ENCODE data around the gene MBD3L2.

Gene MBD3L2

DNA sequence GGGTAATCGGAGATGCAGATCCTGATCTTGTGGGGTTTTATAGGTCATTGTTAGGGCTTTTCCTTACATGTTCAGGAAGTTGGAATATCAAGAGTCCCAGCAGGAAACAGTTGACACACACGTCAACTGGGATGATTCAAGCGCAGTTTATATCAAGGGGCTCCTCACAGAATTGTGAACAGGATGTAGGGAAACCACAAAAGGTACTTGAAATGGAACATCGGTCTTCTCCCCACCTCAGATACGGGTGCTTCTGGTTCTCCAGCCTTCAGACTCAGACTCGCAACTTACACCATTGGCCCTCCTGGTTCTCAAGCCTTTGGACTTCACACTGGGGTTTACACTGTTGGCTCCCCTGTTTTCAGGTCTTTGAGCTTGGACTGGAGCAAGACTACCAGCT lies 39.9 kb downstream of the MBD3L2 start:
- no peaks in the 10 kb centered on the region for H3K27me3 ChIP-seq (ENCODE audit: low read length)
- peaks cover 18% of the 10 kb centered on the region for H3K9me3 ChIP-seq (ENCODE audit: insufficient read depth, low read length)
- no peak overlapping the region for H3K27ac ChIP-seq (ENCODE audit: low read depth, low read length)
- no peak overlapping the region for H2AFZ ChIP-seq (ENCODE audit: low read depth, low read length, severe bottlenecking)
- H4K20me1 ChIP-seq (ENCODE audit: low read depth, low read length), result no peaks in the 10 kb centered on the region
- H3K9me2 ChIP-seq (replicated peaks; ENCODE audit: insufficient read depth, low read length), result no peaks in the 10 kb centered on the region
- H3F3A ChIP-seq (ENCODE audit: insufficient read depth), result peaks cover 4% of the 10 kb centered on the region; the same call in 1 of the 2 replicates
- peaks cover 13% of the 10 kb centered on the region for H3K36me3 ChIP-seq (ENCODE audit: low read length)
- no peak overlapping the region for H3K4me2 ChIP-seq (ENCODE audit: low read depth, low read length, poor library complexity, severe bottlenecking)
- H3K79me2 ChIP-seq (ENCODE audit: insufficient read depth, low read length), result no peaks in the 10 kb centered on the region
- no peak overlapping the region for H3K9ac ChIP-seq (ENCODE audit: low read length)
- H3K4me3 ChIP-seq (ENCODE audit: insufficient read depth, low read length, poor library complexity, severe bottlenecking), result no peak overlapping the region
- TF ChIP-seq CTCF (IDR thresholded peaks at IDR 0.05; ENCODE audit: insufficient read depth, low read length, poor library complexity, severe bottlenecking) (no peak), EZH2phosphoT487 (conservative IDR thresholded peaks at IDR 0.05; ENCODE audit: low read length) (no peak)

DNA sequence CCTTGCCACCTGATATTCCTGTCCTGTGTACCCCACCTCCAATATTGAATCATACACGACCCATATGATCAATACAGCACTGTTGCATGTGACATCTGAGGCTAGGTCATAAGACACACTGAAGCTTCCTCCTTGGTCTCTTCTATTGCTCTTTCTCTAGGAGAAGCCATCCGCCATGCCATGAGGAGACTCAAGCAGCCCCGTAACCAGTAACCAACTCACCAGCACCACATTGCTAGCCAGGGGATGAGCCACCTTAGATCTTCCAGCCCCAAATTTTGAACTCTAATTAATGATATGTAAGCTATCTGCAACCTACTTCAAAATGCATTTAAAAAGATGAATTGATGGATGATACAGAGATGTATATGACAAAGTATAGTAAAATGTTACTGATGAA lies 49.0 kb downstream of the MBD3L2 start:
- Histone ChIP-seq H3F3A (ENCODE audit: insufficient read depth) (peaks cover 8% of the 10 kb centered on the region; the same call in 1 of the 2 replicates), H3K79me2 (ENCODE audit: insufficient read depth, low read length) (no peaks in the 10 kb centered on the region), H3K9ac (ENCODE audit: low read length) (no peak overlapping the region), H3K4me2 (ENCODE audit: low read depth, low read length, poor library complexity, severe bottlenecking) (peak overlapping the region; percentile 55), H3K9me3 (ENCODE audit: insufficient read depth, low read length) (0 out of 2 replicates have a peak, but pooled peaks cover 5% of the 10 kb centered on the region), H3K36me3 (ENCODE audit: low read length) (no peaks in the 10 kb centered on the region), H4K20me1 (ENCODE audit: low read depth, low read length) (no peaks in the 10 kb centered on the region), H3K4me3 (ENCODE audit: insufficient read depth, low read length, poor library complexity, severe bottlenecking) (no peak overlapping the region), H2AFZ (ENCODE audit: low read depth, low read length, severe bottlenecking) (no peak overlapping the region), H3K9me2 (replicated peaks; ENCODE audit: insufficient read depth, low read length) (no peaks in the 10 kb centered on the region), H3K27me3 (ENCODE audit: low read length) (no peaks in the 10 kb centered on the region), H3K27ac (ENCODE audit: low read depth, low read length) (no peak overlapping the region)
- TF ChIP-seq CTCF (IDR thresholded peaks at IDR 0.05; ENCODE audit: insufficient read depth, low read length, poor library complexity, severe bottlenecking), result no peak
- TF ChIP-seq EZH2phosphoT487 (conservative IDR thresholded peaks at IDR 0.05; ENCODE audit: low read length), result no peak

DNA sequence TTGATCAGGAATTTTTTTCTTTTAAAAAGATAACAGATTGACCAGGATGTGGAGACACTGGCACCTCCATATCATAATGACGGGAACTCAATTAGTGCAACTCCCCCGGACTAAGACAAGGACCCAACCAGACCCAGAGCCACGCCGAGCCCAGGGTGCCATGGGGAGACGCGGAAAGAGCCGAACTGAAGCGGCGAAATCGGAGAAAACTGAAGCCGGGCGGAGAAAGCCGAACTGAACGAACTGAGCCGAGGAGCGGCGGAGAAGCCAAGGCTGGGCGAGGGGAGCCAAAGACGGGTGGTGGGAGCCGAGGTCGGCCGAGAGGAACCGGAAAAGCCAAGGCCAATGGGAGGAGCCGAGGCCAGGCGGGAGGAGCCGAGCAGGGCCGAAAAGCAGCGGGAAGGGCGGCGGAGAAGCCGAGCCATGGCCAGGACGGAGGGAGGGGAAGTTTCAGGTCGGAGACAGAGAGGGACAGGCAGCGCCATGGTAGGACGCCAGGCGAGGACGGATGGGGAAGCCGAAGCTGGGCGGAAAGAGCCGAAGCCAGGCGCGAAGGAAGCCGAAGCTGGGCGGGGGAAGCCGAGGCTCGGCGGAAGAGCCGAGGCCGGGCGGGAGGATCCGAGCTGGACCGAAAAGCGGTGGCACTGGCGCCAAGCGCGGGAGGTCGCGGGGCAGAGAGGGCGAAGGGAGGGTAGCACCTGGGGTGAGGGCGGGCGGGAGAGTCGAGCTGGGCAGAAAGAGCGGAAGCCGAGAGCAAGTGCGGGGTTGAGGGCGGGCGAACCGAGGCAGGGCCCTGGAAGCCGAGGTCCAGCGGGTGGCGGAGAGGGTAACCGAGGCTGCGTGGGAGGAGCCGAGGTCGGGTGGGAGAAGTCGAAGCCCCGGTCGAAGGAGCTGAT lies 49.8 kb downstream of the MBD3L2 start:
- Histone ChIP-seq H3K27me3 (ENCODE audit: low read length) (no peaks in the 10 kb centered on the region), H3K79me2 (ENCODE audit: insufficient read depth, low read length) (no peaks in the 10 kb centered on the region), H2AFZ (ENCODE audit: low read depth, low read length, severe bottlenecking) (peak overlapping the region; percentile 82), H3K27ac (ENCODE audit: low read depth, low read length) (peak overlapping the region; percentile 39; the same call in 1 of the 2 replicates), H3K4me3 (ENCODE audit: insufficient read depth, low read length, poor library complexity, severe bottlenecking) (peak overlapping the region; percentile 48), H3K9me3 (ENCODE audit: insufficient read depth, low read length) (0 out of 2 replicates have a peak, but pooled peaks cover 5% of the 10 kb centered on the region), H3K36me3 (ENCODE audit: low read length) (no peaks in the 10 kb centered on the region), H4K20me1 (ENCODE audit: low read depth, low read length) (no peaks in the 10 kb centered on the region), H3K9ac (ENCODE audit: low read length) (peak overlapping the region; percentile 61), H3F3A (ENCODE audit: insufficient read depth) (peaks cover 8% of the 10 kb centered on the region; the same call in 1 of the 2 replicates), H3K9me2 (replicated peaks; ENCODE audit: insufficient read depth, low read length) (no peaks in the 10 kb centered on the region), H3K4me2 (ENCODE audit: low read depth, low read length, poor library complexity, severe bottlenecking) (peak overlapping the region; percentile 55)
- TF ChIP-seq EZH2phosphoT487 (conservative IDR thresholded peaks at IDR 0.05; ENCODE audit: low read length), result no peak
- TF ChIP-seq CTCF (IDR thresholded peaks at IDR 0.05; ENCODE audit: insufficient read depth, low read length, poor library complexity, severe bottlenecking), result no peak
